ENCODE results near the gene LRFN2.

Gene LRFN2

DNA sequence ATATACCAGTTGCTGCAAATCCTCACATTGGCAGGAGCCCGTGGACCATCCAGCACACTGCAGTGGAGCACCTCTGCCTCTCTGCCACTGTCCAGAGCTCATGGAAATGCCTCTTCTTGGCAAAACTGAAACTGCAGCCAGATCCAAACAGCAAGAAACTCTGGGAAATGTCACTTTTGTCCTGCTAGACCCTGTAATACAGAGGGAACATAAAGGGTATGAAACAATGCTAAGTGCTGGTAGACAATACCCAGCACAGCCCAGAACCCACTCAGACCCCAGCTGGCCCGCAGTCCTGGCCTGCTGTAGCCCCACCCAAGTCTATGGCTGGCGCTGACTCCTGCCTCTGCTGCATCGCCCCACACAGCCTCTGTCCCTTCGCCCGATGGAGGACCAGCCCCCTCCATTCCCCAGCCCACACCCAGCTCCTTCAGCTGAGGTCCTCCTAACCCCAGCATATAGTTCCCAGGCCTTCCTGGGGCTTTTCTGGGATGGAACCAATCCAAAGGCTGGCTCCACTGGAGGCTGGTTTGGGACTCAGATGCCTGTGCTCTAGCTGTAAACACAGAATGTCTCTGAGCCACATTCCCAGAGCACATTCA lies 242.5 kb downstream of the LRFN2 start:
- DNase-seq, result no peak

DNA sequence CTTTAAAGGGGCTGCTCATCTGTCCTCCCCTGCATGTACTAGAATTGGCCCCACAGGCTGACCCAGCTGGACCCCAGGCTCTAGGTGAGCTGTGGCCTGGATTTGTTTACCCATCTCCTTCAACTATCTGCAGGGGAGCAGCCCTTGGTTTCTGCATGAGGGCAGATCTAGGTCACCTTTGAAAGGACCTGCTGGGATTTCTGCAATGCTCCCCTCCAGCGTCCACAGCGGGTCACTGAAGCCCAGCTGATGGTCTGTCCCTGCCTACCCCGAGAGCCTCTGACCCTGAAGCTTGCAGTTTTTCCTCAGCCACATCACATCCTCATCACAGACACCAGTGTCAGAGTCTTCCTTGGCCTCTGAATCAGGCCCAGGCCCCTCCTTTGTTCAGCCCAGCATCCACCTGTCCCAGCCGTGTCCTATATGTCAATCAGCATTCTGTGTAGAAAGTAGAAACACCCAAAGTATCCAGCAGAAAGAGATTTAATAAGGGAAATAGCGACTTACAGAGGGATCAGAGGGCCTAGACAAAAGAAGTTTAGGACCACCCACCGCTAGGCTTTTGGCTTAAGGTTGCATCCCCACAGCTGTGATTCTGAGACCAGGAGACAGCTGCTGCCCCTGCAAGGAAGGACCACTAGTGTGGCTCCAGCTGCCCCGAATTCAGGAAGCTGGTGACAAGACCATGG lies 243.1 kb downstream of the LRFN2 start:
- no peak for DNase-seq

DNA sequence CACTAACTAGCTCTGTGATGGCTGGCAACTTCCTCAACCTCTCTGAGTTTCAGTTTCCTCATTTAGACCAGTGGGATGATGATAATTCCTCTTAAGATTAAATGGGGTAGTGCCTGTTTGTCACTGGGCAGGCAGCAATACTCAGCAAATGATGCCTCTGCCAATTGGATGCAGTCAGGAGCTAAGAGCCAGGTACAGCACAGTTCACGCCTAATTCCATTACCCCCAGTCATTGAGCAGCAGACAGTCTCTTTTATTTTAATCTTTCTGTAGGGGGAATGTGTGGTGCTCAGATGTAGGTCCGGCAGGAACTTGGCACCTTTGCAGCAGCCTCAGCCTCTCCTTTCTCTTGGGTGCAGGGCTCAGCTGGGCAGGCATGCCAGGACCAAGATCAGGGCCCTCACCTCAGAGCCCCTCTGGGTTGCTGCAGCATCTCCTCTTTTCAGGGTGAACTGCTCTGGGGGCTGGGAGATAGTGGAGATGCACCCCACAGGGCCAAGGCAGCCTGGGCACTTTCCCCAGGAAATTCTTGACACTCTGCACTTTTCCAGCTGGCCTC lies 243.8 kb downstream of the LRFN2 start:
- no peak for DNase-seq

DNA sequence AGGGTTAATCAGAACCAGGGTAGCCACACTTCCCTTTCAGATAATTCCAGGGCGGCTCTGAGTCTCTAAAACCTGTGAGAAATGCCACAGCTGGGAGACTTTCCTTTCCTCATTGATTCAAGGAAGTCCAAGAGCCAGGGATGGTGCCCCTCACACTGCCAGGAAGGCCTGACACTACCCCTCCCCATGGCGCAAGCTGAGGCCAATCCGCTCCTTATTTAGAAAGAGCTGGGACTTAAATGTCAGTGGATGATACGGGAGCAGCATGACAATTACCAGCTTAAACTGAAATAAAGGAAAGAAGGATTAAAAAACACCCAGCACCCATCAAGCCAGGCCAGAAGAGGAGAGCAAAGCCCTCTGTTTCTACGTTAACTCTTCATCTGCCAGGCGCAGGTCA lies 244.4 kb downstream of the LRFN2 start:
- no peak for DNase-seq

DNA sequence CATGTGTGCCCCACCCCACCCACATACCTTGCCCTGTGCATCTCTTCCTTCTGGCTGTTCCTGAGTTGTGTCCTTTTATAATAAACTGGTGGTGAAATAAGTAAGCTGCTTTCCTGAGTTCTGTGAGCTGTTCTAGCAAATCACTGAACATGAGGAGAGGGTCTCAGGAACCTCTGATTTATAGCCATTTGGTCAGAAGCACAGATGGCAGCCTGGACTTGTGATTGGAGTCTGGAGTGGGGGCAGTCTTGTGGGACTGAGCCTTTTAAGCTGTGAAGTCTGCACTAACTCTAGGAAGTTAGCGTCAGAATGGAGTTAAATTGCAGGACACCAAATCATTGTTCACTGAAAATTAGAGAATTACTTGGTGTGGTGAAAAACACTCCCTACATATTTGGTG lies 245.4 kb downstream of the LRFN2 start:
- no peak for DNase-seq

Data from fibroblast of skin of scalp (primary cell).